Suprapubic skin (tissue), 4 donors: ENCODE results near the gene BCKDHB.

ENCODE experiments used
- EP300 ChIP-seq: sonication (generic); formaldehyde crosslinking; IDR thresholded peaks from one replicate; pipeline ENCODE4 v1.6.1; 2017; ENCODE audit warnings: antibody characterized with exemption
- POLR2A ChIP-seq, 2 donors: fragments of 450-650 bp; IDR thresholded peaks; one replicate each; pipeline ENCODE4 v1.6.1; 2017; ENCODE audit warnings: antibody characterized with exemption in 2 of 2, mild to moderate bottlenecking in 2 of 2, moderate library complexity in 2 of 2
- POLR2AphosphoS5 ChIP-seq, 3 donors: sonication (generic); formaldehyde crosslinking; IDR thresholded peaks; one replicate each; pipeline ENCODE4 v1.6.1; 2017; ENCODE audit warnings: antibody characterized with exemption in 3 of 3
- TF ChIP-seq, protein P1 (sequence below), 2 donors: fragments of 200-600 bp in 1 of 2; fragments of 450-650 bp in 1 of 2; sonication (generic) in 1 of 2; IDR thresholded peaks; one replicate each; pipeline ENCODE4 v1.5.1; 2016 to 2019; ENCODE audit warnings: antibody characterized with exemption in 2 of 2, mild to moderate bottlenecking in 1 of 2, moderate library complexity in 1 of 2

DNA sequence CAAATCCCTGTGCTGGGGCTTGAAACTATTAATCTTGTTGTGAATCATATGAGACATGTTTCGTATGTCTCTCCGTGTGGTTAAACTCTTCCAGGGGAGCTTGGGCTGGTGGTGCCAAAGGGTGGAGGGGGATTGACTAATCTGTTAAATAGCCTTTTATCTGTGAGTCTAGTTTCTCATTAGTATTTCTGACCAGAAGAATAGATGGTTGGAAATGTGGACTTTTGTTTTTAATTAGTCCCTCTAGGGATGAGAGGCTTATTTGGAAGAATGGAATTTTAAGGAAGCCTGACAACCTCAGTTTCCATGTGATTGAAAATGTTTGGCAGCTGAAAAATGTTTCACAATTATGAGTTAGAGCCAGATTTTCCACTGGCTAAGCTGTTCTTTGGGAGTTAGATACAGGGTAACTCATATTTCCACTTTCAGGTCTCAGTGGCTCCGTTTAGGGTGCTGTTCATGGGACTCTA, 117.3 kb downstream of the BCKDHB start:
- TF ChIP-seq POLR2AphosphoS5 (IDR thresholded peaks at IDR 0.05), result no peak
- TF ChIP-seq POLR2A (IDR thresholded peaks at IDR 0.05), result no peak
- TF ChIP-seq, protein P1, sequence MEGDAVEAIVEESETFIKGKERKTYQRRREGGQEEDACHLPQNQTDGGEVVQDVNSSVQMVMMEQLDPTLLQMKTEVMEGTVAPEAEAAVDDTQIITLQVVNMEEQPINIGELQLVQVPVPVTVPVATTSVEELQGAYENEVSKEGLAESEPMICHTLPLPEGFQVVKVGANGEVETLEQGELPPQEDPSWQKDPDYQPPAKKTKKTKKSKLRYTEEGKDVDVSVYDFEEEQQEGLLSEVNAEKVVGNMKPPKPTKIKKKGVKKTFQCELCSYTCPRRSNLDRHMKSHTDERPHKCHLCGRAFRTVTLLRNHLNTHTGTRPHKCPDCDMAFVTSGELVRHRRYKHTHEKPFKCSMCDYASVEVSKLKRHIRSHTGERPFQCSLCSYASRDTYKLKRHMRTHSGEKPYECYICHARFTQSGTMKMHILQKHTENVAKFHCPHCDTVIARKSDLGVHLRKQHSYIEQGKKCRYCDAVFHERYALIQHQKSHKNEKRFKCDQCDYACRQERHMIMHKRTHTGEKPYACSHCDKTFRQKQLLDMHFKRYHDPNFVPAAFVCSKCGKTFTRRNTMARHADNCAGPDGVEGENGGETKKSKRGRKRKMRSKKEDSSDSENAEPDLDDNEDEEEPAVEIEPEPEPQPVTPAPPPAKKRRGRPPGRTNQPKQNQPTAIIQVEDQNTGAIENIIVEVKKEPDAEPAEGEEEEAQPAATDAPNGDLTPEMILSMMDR (IDR thresholded peaks at IDR 0.05), result no peak
- TF ChIP-seq EP300, result no peak
